Thyroid gland (tissue), 4 donors: Measurements from ENCODE around the gene C1orf122.

Experiments
- POLR2A ChIP-seq, 2 donors: fragments of 450-650 bp; IDR thresholded peaks; one replicate each; pipeline ENCODE4 v1.6.1; 2017; ENCODE audit warnings: antibody characterized with exemption in 2 of 2, mild to moderate bottlenecking in 2 of 2, moderate library complexity in 1 of 2
- TF ChIP-seq, protein P1 (sequence below), 6 experiments: fragments of 200-600 bp in 3 of 6; fragments of 450-650 bp in 3 of 6; sonication (generic) in 3 of 6; IDR thresholded peaks; one replicate each; pipeline ENCODE4 v1.5.1; 2016 to 2019; ENCODE audit warnings: antibody characterized with exemption in 6 of 6, mild to moderate bottlenecking in 2 of 6, inconsistent platforms in 1 of 6, moderate library complexity in 1 of 6

GRCh38 chr1:37831109-37831508, 23.5 kb downstream of the C1orf122 start:
- TF ChIP-seq, protein P1, sequence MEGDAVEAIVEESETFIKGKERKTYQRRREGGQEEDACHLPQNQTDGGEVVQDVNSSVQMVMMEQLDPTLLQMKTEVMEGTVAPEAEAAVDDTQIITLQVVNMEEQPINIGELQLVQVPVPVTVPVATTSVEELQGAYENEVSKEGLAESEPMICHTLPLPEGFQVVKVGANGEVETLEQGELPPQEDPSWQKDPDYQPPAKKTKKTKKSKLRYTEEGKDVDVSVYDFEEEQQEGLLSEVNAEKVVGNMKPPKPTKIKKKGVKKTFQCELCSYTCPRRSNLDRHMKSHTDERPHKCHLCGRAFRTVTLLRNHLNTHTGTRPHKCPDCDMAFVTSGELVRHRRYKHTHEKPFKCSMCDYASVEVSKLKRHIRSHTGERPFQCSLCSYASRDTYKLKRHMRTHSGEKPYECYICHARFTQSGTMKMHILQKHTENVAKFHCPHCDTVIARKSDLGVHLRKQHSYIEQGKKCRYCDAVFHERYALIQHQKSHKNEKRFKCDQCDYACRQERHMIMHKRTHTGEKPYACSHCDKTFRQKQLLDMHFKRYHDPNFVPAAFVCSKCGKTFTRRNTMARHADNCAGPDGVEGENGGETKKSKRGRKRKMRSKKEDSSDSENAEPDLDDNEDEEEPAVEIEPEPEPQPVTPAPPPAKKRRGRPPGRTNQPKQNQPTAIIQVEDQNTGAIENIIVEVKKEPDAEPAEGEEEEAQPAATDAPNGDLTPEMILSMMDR (IDR thresholded peaks at IDR 0.05) = no peak
- no peak for TF ChIP-seq POLR2A (IDR thresholded peaks at IDR 0.05)
